Measurements from ENCODE around the gene PIWIL1.

Gene PIWIL1

DNA sequence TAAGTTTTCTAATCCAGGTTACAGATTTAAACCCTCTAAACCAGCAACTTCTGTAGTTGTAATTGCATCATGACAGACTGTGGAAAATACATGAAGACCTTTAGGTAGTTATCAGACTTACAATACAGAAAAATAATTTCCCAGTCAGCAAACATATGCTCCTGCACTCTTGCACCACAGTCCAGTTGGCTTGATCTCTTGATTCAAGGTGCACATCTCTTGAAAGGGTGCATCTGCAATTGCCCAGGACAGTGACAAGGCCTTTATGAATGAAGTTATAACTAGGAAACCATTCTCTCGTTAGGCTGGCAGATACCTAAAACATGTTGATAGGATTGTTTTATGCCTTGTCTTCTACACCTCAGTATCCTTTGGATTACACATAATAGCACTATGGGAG lies 7.6 kb downstream of the PIWIL1 start:
- DNase-seq (ENCODE audit: insufficient read length, low spot score) (no peak), FAIRE-seq (no peak)
- TF ChIP-seq, protein P1, sequence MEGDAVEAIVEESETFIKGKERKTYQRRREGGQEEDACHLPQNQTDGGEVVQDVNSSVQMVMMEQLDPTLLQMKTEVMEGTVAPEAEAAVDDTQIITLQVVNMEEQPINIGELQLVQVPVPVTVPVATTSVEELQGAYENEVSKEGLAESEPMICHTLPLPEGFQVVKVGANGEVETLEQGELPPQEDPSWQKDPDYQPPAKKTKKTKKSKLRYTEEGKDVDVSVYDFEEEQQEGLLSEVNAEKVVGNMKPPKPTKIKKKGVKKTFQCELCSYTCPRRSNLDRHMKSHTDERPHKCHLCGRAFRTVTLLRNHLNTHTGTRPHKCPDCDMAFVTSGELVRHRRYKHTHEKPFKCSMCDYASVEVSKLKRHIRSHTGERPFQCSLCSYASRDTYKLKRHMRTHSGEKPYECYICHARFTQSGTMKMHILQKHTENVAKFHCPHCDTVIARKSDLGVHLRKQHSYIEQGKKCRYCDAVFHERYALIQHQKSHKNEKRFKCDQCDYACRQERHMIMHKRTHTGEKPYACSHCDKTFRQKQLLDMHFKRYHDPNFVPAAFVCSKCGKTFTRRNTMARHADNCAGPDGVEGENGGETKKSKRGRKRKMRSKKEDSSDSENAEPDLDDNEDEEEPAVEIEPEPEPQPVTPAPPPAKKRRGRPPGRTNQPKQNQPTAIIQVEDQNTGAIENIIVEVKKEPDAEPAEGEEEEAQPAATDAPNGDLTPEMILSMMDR (IDR thresholded peaks at IDR 0.05; ENCODE audit: insufficient read depth, missing control alignments) = no peak

DNA sequence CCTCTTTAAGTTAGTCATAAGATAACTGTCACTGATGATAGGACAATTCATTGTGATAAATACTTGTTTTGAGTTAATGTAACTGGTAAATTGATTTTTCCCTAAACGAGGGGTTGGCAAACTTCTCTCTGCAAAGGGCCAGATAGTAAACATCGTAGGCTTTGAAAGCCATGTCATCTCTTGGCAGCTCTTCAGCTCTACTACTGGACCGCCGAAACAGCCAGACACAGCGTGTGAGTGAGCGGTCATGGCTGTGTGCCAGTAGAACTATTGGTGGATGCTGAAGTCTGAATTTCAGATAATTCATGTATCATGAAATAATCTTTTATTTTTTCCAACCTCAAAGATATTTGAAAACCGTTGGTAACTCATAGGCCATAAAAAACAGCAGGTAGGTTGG lies 9.9 kb downstream of the PIWIL1 start:
- TF ChIP-seq, protein P1 (IDR thresholded peaks at IDR 0.05; ENCODE audit: insufficient read depth, missing control alignments) = no peak
- FAIRE-seq = no peak
- no peak for DNase-seq (ENCODE audit: insufficient read length, low spot score)

DNA sequence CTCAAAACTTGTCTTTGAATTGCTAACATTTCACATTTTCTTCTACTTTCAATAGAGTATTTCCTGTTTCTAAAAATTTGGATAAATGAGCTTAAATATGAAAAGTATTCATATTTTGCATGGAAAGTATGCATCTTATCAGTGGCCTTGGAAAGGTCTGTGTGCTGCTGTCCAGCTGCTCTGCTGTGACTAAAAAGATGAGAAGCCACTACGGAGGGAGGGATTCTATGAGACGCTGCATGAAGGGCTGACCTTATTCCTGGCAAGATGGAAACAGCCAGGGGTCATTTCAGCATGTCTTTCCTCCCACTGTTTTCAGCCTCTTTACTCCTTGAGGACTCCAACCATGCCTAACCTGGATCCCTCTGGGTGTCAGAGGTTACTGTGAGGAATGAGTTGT lies 13.0 kb downstream of the PIWIL1 start:
- TF ChIP-seq, protein P1 (IDR thresholded peaks at IDR 0.05; ENCODE audit: insufficient read depth, missing control alignments) = no peak
- DNase-seq (ENCODE audit: insufficient read length, low spot score) = no peak
- no peak for FAIRE-seq

DNA sequence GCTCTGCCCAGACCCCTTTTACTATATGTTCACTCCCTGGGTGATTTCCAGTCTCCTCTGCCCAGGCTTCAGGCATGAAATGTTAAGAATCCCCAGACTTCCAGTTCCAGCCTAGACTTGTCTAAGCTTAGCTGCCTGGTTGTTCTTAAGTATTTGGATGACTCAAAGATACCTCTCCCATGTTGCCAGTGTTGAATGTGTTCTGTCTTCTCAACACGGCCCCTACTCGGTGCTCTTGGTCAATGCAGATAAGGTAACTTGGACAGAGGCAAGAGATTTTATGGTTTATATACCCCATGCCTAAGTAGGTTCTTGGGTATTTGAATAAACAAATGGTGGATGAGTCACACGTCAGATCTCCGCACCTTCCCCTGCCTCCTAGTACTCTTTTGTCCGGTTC lies 13.6 kb downstream of the PIWIL1 start:
- FAIRE-seq (no peak), DNase-seq (ENCODE audit: insufficient read length, low spot score) (no peak)

DNA sequence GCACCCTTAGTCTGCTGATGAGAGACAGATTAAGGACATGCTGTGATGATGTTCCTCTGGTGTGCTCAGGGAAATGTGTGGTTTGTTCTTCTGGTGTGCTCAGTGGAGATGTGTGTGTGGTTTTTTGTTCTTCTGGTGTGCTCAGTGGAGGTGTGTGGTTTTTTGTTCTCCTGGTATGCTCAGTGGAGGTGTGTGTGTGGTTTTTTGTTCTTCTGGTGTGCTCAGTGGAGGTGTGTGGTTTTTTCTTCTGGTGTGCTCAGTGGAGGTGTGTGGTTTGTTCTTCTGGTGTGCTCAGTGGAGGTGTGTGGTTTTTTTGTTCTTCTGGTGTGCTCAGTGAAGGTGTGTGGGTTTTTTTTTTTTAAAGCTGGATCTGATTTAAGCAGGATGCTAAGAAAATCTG lies 15.4 kb downstream of the PIWIL1 start:
- DNase-seq (ENCODE audit: insufficient read length, low spot score) (no peak), FAIRE-seq (no peak)
- TF ChIP-seq, protein P1 (IDR thresholded peaks at IDR 0.05; ENCODE audit: insufficient read depth, missing control alignments) = no peak

More for the DNA sequence above, 13.6 kb downstream of the PIWIL1 start:
- TF ChIP-seq, protein P1 (IDR thresholded peaks at IDR 0.05; ENCODE audit: insufficient read depth, missing control alignments) = no peak

DNA sequence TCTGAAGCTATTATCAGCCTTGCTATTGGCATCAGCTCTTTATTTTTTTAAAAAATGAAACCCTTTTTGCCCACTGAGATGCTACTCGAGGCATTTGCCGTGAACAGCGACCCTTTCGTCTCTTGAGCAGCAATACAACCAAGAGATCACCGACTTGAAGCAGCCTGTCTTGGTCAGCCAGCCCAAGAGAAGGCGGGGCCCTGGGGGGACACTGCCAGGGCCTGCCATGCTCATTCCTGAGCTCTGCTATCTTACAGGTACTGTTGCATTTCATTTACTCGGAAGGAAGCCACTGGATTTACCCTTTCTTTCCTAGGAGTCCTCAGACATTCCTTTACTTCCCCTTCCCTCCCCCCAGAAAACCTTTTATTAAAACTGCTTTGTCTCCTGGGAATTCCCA lies 16.7 kb downstream of the PIWIL1 start:
- DNase-seq (ENCODE audit: insufficient read length, low spot score) (no peak), FAIRE-seq (no peak)
- TF ChIP-seq, protein P1 (IDR thresholded peaks at IDR 0.05; ENCODE audit: insufficient read depth, missing control alignments) = no peak

DNA sequence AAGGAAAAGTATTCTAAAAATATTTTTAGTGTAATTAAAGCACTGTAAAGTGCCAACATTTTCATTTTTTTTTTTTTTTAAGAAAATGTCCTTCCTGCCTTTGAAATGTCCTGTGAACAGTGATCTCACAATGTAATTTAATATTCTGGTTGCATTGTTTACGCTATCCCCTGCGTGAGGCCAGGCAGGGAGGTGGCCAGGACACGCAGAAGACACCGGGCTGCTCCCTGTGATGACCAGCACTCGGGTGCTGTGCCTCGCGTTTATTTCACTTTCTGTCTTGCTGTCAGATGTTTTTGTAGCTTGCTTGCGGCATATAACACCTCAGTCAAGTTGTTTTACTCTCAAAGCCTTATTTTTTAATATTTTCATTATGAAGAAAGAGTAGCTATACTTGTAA lies 18.5 kb downstream of the PIWIL1 start:
- DNase-seq (ENCODE audit: insufficient read length, low spot score) (no peak), FAIRE-seq (no peak)
- TF ChIP-seq, protein P1 (IDR thresholded peaks at IDR 0.05; ENCODE audit: insufficient read depth, missing control alignments) = no peak
